Ascending aorta (tissue), 2 donors: ENCODE results near the gene OTUD6A. TPM values are rescaled to one million over a fixed set of nuclear protein-coding genes. Genes with fewer than 3 reads are reported as not detected.
"Not testable (repeated sequence)": the region's sequence is repeated elsewhere in the genome, so short reads cannot be mapped to it uniquely, and the experiment has no call there.

Experiments used
- DNase-seq, 2 donors: peaks; one replicate each; pipeline ENCODE4 v3.0.0-alpha.2; 2019; ENCODE audit warnings: low spot score in 2 of 2
- H3K27ac ChIP-seq, 2 donors: fragments of 200-600 bp; sonication (generic); one replicate each; pipeline ENCODE4 v1.5.1; 2016 to 2017; ENCODE audit warnings: mild to moderate bottlenecking in 1 of 2
- H3K27me3 ChIP-seq: fragments of 200-600 bp; sonication (generic); one replicate; pipeline ENCODE4 v1.5.1; 2017
- H3K36me3 ChIP-seq, 2 donors: fragments of 200-600 bp; sonication (generic); one replicate each; pipeline ENCODE4 v1.5.1; 2016
- H3K4me1 ChIP-seq, 2 donors: fragments of 200-600 bp; sonication (generic); one replicate each; pipeline ENCODE4 v1.5.1; 2016 to 2017; ENCODE audit warnings: mild to moderate bottlenecking in 1 of 2
- H3K4me3 ChIP-seq, 2 donors: fragments of 200-600 bp; sonication (generic); one replicate each; pipeline ENCODE4 v1.5.1; 2016 to 2017; ENCODE audit warnings: mild to moderate bottlenecking in 1 of 2
- H3K9me3 ChIP-seq, 2 donors: fragments of 200-600 bp; sonication (generic); one replicate each; pipeline ENCODE4 v1.5.1; 2016
- intact Hi-C: fragments of 100-400 bp; cut with DNase I; formaldehyde crosslinking; loops from one replicate; pipeline ENCODE4 v1.15.1; 2023
- total RNA-seq: library from RNA; depleted of rRNA; stranded (reverse); fragments of >200 nt; gene quantifications from one replicate; pipeline ENCODE4 v1.1.0, GENCODE V29; 2016
- TF ChIP-seq, protein P1 (sequence below), 3 experiments: fragments of 200-600 bp in 2 of 3; fragments of 450-650 bp in 1 of 3; sonication (generic) in 2 of 3; IDR thresholded peaks; one replicate each; pipeline ENCODE4 v1.5.1; 2016 to 2019; ENCODE audit warnings: antibody characterized with exemption in 3 of 3, mild to moderate bottlenecking in 1 of 3, moderate library complexity in 1 of 3

The OTUD6A gene
- total RNA-seq, 1 donor from 2014 or later: not detected

DNA sequence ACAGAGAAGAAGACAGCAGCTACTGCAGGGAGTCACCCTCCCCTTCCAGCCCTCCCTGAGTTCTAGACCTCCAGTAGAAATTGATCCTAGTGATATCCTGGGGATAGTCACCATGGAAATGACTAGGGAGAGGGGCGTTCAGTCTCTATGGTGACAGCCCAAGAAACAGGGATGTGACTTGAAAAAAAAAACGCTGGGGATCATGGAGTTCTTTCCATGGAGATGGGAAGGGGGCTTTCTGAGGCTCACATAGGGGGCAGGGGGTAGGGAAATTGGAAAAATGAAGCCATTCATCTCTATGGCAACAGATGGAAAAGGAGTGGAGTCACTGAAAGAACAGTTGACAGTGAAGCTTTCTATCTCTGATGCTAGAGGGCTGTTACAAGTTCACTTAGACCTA lies 43.0 kb downstream of the OTUD6A start:
- no peaks in the 10 kb centered on the region for H3K9me3 ChIP-seq
- no peaks in the 10 kb centered on the region for H3K4me1 ChIP-seq
- TF ChIP-seq, protein P1, sequence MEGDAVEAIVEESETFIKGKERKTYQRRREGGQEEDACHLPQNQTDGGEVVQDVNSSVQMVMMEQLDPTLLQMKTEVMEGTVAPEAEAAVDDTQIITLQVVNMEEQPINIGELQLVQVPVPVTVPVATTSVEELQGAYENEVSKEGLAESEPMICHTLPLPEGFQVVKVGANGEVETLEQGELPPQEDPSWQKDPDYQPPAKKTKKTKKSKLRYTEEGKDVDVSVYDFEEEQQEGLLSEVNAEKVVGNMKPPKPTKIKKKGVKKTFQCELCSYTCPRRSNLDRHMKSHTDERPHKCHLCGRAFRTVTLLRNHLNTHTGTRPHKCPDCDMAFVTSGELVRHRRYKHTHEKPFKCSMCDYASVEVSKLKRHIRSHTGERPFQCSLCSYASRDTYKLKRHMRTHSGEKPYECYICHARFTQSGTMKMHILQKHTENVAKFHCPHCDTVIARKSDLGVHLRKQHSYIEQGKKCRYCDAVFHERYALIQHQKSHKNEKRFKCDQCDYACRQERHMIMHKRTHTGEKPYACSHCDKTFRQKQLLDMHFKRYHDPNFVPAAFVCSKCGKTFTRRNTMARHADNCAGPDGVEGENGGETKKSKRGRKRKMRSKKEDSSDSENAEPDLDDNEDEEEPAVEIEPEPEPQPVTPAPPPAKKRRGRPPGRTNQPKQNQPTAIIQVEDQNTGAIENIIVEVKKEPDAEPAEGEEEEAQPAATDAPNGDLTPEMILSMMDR (IDR thresholded peaks at IDR 0.05): no peak
- DNase-seq: no peak
- intact Hi-C loops: no loop called here
- H3K4me3 ChIP-seq: no peak overlapping the region
- no peaks in the 10 kb centered on the region for H3K27me3 ChIP-seq
- no peak overlapping the region for H3K27ac ChIP-seq
- H3K36me3 ChIP-seq: no peaks in the 10 kb centered on the region

DNA sequence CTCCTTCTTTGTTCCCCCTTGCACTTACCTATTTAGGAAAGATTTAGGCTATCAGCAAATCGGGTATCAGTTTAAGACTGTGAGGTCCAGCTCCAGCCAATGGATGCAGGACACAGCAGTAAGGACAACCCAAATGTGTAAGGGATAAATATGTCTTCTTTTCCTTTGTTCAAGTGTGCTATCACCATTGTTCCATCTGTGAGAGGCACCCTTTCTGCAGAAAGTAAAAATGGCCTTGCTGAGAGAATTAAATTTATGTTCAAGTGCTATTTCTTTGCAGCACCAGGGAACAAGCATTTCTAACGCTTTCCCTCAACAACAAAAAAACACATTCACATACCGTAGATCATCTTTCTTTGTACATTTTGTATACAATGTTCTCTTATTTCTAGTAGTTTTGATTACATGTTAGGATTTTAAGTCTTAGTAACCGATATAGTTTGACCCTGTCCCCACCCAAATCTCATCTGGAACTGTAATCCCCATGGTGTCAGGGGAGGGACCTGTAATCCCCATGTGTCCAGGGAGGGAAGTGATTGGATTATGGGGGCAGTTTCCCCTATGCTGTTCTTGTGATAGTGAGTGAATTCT lies 49.3 kb downstream of the OTUD6A start:
- DNase-seq, H3K36me3 ChIP-seq, H3K4me3 ChIP-seq, H3K27me3 ChIP-seq, H3K27ac ChIP-seq, intact Hi-C loops, H3K4me1 ChIP-seq: not testable (repeated sequence)
- H3K9me3 ChIP-seq: peaks cover 8 to 16% of the 10 kb centered on the region in 2 donors

Other genes with a start within 250 kb of the OTUD6A start
- not detected for gene AWAT2, start 12.5 kb upstream of the OTUD6A start, total RNA-seq
- 20.1 TPM for gene IGBP1, start 71.0 kb downstream of the OTUD6A start, total RNA-seq
- gene DGAT2L6, start 115.0 kb downstream of the OTUD6A start, total RNA-seq: not detected
- not detected for gene AWAT1, start 172.2 kb downstream of the OTUD6A start, total RNA-seq
- 1.3 TPM for gene P2RY4, start 197.7 kb downstream of the OTUD6A start, total RNA-seq
- not detected for gene ARR3, start 205.9 kb downstream of the OTUD6A start, total RNA-seq
- gene RAB41, start 219.7 kb downstream of the OTUD6A start, total RNA-seq: not detected
- 17.8 TPM for gene PDZD11, start 227.5 kb downstream of the OTUD6A start, total RNA-seq
- not detected for gene KIF4A, start 227.6 kb downstream of the OTUD6A start, total RNA-seq